SK-N-SH (cell line): ENCODE results near the gene SFMBT2.

Source experiments
- CTCF ChIP-seq: fragments of 200-600 bp; sonication (generic); IDR thresholded peaks from 2 replicates; pipeline ENCODE4 v1.6.1; 2017; ENCODE audit warnings: antibody characterized with exemption, mild to moderate bottlenecking, moderate library complexity
- RAD21 ChIP-seq: IDR thresholded peaks from 2 replicates; pipeline ENCODE4 v1.6.1; 2012; ENCODE audit warnings: mild to moderate bottlenecking, low read length
- USF2 ChIP-seq: fragments of 150-350 bp; IDR thresholded peaks from 2 replicates; pipeline ENCODE4 v1.6.1; 2017; ENCODE audit warnings: antibody characterized with exemption, low read length, low read depth, borderline replicate concordance

GRCh38 chr10:7363700-7364099, 47.1 kb downstream of the SFMBT2 start:
- TF ChIP-seq RAD21, result no peak
- no peak for TF ChIP-seq USF2
- TF ChIP-seq CTCF, result no peak
